Activated CD8-positive, alpha-beta memory T cell treated with anti-CD3 and anti-CD28 coated beads, Interleukin-2, amount 50 U/mL, for 1 hour (primary cell): ENCODE results near the gene HP1BP3.
"Not testable (repeated sequence)": the region's sequence is repeated elsewhere in the genome, so short reads cannot be mapped to it uniquely, and the experiment has no call there.

Source experiments
- DNase-seq: peaks from one replicate; pipeline ENCODE4 v3.0.0-alpha.2; 2020; ENCODE audit errors: extremely low read depth

HP1BP3 gene

GRCh38 chr1:20787029-20787839 is at the start of gene HP1BP3:
HP1BP3 (minus strand) TSS chr1:20787307; CDS start chr1:20780440, 6,867 bp downstream.
- peak; percentile 29 for DNase-seq

GRCh38 chr1:20836230-20836629 is 49.1 kb upstream of the HP1BP3 start:
- no peak for DNase-seq

- DNase-seq = no peak
These were observed 47.7 kb upstream of the HP1BP3 start for GRCh38 chr1:20834780-20835179.

- DNase-seq = no peak
These were observed 47.1 kb upstream of the HP1BP3 start for GRCh38 chr1:20834192-20834591.

GRCh38 chr1:20830378-20830777 is 43.3 kb upstream of the HP1BP3 start:
- DNase-seq = no peak

- no peak for DNase-seq
These were observed 42.8 kb upstream of the HP1BP3 start for GRCh38 chr1:20829946-20830345.

- no peak for DNase-seq
These were observed 42.4 kb upstream of the HP1BP3 start for GRCh38 chr1:20829531-20829930.

GRCh38 chr1:20823845-20824244 is 36.7 kb upstream of the HP1BP3 start:
- no peak for DNase-seq

- no peak for DNase-seq
These were observed 34.4 kb upstream of the HP1BP3 start for GRCh38 chr1:20821466-20821865.

DNA sequence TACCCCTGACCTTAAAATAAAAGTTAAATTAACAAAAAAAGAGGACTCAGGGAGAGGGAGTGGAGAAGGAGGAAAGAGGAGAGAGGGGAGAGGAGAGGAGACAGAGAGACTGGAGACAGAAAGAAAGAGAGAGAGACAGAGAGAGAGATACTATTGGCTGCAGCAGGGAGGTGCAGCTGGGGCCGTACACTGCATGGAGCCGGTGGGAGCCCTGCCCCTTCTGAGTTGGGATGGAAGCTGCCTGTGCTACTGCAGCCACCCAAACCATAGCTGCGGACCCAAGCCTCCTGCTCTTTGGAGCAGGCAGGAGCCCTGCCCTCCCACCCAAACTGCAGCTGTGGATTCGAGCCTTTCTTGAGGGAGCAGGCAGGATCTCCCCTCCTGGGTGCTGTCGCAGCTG is 32.7 kb upstream of the HP1BP3 start:
- no peak for DNase-seq

DNA sequence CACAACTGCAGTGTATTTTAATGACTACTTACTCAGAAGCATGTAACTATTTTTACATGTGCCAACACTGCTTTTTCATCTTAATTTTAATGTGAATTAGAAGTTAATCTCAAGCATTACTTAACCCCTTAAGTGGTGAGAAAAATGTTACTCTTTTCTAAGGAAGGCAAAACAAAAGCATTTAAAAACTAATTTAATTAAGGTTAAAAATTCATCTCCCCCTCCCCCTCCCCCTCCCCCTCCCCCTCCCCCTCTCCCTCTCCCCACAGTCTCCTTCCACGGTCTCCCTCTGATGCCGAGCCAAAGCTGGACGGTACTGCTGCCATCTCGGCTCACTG is 27.4 kb upstream of the HP1BP3 start:
- no peak for DNase-seq

- DNase-seq = no peak
These were observed 24.8 kb upstream of the HP1BP3 start for GRCh38 chr1:20811916-20812315.

DNA sequence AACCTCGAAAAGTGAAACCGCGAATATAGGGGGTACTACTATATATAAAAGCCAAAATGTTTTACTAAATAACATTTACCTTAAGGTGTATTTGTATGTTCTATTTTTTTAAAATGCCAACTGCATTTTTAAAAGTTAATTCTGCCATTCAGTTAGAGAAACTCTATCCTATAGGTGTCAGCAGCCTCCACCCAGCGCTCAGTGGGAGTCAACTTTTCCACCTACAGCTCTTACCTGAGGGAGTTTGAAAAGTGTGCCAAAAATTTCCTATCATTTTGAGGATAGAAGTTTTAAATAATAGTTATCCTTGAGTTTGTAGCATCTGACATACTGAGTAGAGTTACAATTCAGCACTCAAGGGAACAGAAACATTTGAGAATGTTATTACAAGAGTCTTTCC is 6.1 kb upstream of the HP1BP3 start:
- no peak for DNase-seq

GRCh38 chr1:20792196-20792595 is 5.1 kb upstream of the HP1BP3 start:
- no peak for DNase-seq

DNA sequence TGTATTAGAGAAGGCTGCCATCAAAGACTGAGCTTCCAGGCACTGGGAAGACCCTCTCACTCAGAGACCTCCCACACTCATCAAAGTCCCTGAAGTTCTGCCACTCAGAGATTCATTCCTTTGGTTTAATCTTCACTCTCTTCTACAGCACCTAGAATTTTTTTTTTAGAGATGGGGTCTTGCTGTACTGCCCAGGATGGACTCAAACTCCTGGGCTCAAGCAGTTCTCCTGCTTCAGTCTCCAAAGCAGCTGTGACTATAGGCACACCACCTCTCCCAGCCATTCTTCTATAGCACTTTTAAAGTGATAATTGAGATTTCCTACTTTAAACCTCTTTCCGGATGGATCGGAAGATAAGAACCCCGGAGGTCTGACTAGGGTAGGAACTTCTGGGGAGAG is 3.7 kb upstream of the HP1BP3 start:
- DNase-seq = no peak

DNA sequence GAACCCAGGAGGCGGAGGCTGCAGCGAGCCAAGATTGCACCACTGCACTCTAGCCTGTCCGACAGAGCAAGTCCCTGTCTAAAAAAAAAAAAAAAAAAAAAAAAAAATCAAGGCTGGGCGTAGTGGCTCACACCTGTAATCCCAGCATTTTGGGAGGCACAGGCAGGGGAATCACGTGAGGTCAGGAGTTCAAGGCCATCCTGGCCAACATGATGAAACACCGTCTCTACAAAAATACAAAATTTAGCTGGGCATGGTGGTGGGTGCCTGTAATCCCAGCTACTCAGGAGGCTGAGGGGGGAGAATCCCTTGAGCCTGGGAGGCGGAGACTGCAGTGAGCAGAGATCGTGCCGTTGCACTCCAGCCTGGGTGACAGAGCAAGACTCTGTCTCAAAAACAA is 2.5 kb upstream of the HP1BP3 start:
- DNase-seq = not testable (repeated sequence)

DNA sequence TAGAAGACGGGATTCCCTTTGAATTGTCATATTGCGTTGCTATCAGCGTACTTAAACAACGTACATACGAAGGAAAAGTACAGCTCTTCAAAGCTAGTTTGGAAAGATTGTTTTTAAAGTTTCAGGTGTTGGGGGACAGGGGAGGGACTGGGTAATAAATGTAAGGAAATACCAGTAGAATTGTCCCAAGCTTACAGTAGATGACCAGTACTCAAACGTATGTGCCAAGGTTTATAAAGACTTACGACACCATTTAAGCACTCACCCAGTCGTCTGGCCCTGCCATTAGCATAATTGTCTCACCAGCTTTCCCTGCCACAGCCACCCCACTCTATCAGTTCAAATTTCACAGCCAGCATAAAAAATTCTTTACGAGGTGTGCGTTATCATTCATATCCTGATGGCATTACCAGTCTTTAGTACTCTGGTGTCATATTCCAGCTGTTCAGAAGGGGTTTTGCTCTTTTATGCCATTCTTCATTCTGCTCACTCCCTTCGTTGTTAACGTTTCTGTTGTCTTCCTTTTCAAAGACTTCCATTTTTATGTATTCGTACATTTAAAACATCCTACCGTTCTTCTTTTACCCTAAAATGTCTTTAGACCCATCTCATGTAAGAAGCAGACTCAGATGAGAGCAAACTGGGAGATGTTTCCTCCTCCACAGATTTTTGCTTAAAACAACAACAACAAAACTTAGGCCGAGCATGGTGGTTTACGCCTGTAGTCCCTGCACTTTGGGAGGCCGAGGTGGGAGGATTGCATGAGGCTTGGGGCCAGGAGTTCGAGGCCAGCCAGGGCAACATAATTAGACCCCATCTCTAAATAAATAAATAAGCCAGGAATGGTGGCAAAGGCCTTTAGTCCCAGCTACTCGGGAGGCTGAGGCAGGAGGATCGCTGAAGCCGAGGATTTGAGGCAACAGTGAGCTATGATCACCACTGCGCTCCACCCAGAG is 1.0 kb upstream of the HP1BP3 start:
- no peak for DNase-seq

- DNase-seq = peak; percentile 85
These were observed 666 bp downstream of the HP1BP3 start for GRCh38 chr1:20786253-20787028.

DNA sequence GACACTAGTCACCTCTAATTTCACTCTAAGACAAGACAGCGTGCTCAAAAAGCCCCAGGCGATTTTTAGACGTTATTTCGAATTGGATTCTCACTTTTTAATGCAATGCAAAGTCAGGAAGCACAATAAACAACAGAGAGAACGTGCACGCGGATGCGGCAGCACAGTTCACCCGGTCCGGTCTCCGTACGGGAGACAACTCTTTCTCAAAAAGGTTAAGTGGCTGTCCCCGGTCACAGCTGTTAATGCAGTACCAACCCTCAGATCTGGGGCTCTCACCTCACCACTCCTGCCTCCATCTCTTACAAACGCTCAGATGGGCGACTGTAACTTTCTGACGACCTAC is 1.2 kb downstream of the HP1BP3 start:
- no peak for DNase-seq

- no peak for DNase-seq
These were observed 11.4 kb downstream of the HP1BP3 start for GRCh38 chr1:20775700-20776099.

DNA sequence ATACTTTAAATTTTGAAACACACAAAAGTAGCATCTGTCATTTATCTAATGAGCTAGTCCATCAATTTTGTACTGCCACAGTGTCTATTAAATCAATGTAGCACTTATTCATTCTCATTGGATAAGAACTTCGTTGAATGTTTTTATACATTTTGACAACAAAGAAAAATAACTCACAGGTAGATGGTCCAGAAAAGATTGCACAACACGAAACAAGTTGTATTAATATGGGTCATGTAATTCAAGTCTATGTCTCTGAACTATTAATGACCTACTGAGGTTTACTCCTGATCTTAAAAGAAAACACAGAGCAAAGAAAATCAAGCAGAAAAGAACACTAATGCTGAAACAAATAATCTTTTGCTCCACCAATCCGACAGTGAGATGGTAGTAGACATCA is 15.3 kb downstream of the HP1BP3 start:
- DNase-seq = no peak
